ENCODE measurements around the gene WWOX.

Gene WWOX

DNA sequence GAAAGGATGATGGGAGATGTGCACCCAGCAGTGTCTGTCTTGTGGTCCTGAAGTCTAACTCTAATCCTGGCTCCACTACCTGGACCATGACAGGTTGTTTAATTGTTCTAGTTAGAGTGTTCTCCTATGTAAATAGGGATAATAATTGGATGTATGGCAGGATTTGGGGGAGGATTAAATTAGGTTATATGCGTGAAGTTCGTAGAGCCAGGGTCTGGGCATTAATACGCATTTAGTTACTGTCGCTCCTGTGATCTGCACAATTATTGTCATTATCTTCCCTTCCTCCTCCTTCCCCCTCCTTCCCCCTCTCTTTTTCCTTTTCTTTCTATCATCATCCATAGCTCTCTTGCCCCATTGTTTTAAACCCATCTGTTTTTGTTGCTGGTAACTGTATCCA, 210.3 kb downstream of the WWOX start:
- no peak for DNase-seq

DNA sequence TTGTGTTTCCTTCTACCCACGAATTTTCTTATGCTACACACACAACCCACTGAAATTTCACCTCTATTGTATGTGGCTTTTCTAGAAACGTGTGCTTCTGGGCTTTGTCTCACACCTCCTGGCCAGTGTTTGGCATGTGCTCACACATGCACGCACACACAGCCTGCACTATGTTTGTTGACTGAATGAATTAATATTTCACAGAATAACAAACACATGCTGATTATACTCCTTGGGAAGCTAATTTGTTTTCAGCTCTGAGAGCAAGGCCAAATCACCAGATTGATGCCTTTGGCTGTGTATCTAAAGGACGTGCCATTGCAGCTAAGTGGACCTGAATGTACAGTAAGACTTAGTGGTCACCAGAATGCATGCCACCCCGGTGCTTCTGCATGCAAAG, 210.7 kb downstream of the WWOX start:
- DNase-seq = no peak

DNA sequence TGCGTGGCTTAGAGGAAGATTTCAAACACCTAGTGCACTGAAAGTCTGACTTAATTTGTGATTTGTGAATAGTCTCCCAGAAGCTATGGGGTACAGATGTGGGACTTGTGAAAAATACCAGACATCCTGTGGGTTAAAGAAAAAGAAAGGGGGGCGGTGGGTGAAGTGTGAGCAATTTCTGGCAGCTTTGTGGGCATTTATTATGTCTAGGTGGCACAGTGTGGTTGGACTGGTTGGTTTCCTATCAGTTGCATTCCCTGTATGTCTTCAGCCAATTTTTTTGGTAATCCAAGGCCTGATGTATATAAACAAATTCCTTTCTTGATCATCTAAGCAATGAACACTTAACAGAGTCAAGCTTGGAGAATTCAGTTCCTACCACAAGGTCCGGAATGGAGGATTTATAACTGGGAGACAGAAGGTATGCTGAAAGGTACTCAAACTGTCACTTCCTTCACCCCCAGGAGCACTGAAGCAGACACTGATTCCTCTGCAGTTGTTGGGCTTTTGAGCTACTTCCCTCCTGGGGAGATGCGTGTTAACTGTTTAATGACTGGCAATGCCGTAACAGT, 211.6 kb downstream of the WWOX start:
- no peak for DNase-seq

DNA sequence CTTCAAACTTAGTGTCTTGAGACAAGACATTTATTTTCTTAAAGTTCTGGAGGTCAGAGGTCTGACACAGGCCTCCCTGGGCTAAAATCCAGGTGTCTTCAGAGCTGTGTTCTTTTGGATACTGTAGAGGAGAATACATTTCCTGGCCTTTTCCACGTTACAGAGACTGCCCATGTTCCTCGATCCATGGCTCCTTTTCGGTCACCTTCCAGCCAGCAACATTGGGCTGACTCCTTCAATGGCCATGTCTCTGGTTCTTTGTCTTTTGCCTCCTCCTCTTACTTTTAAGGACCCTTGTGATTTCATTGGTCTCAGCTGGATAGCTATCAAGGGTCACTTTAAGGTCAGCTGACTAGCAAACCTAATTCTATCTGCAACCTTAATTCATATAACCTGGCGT, 212.4 kb downstream of the WWOX start:
- DNase-seq = no peak

DNA sequence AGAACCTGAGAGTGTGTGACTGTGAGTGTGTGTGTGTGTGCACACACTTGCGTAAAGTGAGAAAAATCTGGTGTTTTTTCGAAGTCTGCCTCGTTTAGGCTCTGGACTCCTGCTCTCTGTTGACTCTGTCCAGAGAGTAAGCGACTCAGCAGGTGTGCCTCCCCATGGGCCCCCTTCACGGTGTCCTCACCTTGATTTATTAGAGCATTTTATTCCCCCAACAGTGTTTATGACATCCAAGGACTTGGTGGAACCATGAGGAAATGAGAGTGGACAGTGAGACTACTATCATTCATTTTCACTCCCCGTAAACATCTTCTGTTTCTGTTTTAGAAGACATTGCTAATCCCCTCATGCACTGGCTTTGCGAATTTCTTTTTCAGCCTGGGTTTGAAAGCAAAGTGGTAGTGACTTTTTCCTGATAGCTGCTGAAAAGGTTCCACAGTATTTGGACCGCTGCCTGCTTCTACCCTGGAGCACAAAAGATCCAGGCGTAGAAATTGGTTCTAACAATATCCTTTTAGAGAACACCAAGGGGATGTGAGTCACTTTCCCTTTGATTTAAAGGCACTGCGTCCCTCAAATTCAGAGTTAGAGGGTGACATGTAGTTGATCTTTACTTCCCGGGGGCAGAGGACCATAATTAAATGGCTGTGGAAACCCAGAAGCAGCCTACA, 218.2 kb downstream of the WWOX start:
- no peak for DNase-seq

DNA sequence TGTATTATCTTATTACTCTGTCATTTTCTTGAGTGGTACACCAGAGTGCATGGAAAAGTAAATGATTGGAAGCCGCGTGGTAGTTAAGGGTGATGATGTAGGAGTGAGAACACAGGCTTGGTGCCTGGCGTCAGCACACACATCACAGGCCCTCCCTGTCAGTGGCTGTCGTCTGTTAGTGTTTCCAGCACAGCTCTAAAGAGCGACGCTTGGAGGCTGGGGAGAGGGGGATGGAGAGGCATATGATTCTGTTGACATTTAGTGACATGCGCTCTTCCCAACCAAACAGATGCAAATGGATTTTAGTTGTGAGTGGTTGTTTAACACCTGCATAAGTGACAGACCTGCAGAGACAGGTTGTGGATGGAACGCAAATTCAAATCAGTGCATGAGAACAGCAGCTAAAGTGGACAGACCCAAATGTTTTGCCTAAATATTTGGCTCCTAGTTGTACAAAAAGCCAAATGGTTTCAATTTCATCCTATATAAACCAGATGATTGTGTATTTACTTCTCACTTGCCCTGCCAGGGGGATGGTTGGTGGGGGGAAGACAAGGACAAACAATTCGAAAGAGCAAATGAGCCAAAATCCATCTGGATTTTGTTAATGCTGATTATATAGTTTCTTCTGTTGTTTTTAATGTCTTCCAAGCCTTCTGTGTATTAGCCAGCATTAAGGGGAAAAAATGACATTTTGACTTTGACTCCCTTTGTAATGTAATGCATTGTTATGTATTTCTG, 222.3 kb downstream of the WWOX start:
- no peak for DNase-seq

DNA sequence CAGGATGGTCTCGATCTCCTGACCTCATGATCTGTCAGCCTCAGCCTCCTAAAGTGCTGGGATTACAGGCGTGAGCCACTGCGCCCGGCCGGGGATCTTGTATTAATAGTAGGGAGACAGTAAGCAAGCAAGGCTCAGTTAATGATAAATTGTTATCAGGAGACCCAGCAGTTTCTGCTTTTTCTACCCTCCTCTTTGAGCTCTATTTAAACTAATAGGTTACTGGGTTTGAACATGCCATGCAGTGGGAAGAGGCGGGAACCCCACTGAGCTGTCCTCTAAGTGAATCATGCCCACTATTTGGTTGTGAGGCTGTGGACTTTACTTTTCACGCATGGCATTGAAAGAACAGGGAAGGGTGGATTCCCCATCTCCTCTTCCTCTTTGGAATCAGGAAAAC, 223.9 kb downstream of the WWOX start:
- DNase-seq = no peak

DNA sequence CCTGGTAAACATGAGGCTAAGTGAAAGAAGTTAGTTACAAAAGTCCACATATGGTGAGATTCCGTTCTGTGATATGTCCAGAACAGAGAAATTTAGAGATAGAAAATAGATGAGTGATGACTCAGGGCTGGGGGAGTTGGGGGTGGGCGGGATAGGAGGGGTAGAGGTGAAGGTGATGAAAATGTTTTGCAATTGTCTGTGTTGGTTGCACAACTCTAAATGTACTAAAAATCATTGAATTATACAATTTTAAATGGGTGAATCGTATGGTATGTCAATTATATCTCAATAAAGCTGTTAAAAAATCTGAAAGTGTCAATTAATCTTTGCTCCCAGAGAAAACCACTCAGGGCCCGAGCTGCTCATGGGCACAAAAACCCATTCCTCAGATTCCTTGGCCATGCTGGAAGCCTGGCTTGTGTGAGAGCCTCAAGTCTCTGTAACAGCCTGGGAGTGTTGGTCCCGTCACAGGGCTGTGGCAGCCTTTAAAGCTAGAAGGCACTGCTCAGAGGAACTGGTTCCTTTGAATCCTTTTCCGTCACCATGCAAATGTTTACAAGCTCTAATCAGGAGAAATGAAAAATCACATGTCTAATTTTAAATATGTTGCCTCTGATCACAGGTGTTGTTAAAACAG, 225.3 kb downstream of the WWOX start:
- DNase-seq = no peak

DNA sequence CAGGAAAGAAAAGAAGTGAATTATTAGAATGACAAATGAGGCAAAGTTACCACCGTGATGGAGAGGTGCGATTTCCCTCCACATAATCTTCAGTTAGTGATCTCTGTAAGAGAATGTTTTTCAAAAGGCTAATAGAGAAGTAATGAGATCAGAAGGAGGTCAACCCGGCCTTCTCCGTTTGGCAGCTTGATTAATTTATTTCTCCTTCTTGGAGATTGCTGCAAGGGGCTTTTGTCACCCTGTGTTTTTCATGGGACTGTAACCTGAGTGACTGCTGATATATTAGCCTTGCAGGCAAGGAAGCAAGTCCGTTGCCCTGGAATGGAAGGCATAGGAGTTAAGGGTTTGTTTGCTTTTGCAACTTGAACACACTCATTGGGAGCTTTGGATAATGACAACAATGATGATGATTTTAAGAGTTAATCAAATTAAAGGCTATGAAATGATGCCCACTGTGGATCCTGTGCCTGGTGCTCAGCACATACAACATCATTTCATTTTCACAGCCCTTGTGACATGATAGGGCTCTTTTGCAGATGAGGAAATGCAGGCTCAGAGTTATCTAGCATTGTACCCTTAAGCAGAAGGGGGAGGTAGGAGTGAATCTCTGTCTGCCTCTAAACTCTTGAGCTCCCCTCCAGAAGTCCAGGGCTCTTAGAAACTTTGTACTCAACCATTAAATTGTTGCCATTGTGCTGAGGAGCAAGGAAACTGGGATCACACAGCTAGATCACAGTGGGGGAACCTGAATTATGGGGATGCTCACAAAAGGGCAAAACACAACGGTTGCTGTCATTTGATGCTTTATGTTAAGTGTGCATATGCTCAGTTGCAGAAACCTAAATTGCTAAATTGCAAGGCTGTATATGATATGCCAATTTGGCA, 226.3 kb downstream of the WWOX start:
- no peak for DNase-seq

DNA sequence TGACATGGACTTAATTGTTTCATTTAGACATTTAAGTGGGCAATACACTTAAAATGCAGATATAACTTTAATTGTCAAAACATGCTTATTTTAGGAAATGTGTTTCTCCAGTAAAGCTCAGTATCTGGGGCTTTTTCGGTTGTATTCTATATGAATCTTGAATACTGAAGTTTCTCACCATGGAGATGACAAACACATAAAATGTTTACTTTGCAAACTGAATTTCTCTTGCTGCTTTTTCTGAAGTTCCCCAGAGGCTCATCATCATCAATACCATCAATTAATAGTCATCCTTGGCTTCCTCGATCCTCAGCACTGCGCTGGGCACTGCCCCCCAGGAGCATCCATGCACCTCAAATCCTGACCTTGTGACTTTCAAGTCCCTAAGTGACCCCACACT, 227.3 kb downstream of the WWOX start:
- DNase-seq = no peak

DNA sequence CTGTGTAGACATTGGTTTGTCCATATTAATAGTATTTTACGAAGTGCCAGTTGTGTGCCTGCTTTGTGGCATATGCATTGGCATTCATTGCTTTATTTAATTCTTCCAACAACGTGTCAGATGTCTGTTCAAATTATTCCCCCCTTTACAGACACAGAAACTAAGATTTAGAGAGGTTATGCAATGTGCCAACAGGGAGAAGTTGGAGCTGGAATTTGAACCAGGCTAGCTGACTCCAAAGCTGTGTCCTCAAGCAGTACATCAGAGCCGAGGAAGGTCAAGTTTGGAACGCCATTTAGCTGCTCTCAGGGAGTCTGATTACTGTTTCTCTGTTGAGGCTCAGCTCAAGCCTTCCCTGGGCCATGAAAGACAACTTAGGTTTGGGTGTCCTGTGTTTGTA, 232.3 kb downstream of the WWOX start:
- no peak for DNase-seq

DNA sequence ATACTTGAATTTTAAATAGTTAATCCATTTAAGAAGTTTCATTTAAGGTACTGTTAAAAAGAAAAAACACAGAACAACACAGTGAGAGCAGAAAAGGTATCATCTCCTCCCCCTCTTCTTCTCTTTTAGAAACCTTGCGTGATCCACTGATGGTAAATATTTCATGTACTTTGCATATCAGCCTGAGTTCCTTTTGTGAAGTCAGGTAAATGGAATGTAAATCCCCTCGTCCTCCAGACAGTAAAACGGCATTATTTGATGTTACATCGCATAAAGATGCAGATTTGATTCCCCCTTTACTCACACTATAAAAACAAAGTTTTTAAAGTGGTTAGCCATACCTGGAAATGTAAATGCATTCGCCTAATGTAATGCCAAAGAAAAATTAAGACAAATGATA, 234.4 kb downstream of the WWOX start:
- DNase-seq = no peak

DNA sequence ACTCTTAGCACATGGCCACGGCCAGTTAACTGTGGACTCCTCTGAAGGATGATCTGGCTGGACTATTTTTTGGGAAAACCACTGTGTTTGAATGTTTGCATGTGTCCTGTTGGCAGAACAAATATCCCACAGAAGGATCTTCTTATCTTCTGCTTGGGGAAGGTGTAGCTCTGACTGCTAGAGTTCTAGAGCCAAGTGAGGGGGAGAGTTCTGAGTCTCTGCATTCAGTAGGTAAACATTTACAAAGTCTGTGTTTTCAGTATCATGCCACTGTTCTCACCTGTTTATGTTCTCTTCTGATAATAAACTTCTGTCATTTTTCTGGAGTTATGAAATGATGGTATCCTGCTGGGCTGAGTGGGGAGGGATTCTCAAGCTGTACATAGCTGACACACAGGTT, 241.1 kb downstream of the WWOX start:
- DNase-seq = no peak

DNA sequence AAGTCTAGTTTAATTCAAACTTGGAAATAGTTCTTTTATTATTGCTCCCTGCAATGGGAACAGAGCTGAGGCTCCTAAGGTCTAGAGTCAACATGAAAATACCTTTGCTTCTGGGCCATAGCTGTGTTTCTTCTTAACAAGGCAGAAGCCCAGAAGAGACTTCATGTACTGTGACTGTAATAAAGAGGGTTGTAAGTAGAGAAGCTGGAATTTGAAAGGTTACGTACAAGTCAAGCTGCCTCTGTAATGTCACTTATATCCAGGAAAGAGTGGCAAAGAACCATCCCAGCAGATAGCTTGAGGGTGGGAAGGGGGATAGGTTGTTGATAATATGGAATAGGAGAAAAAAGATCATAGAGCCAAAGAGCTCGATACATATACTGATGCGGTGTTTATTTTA, 248.6 kb downstream of the WWOX start:
- DNase-seq = no peak

DNA sequence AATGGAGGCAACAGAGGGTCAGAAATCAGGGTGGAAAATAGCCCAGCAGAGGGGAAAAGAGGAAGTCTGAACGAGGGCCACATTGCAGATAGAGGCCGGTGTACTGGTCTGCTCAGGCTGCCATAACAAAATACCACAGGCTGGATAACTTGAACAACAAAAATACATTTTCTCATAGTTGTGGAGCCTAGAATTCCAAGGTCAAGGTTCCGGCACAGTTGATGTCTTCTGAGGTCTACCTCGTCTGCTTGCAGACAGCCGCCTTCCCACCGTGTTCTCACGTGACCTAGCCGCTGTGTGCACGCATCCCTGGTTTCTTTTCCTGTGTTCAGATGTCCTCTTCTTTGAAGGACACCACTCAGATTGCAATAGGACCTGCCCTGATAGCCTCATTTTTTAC, 249.4 kb downstream of the WWOX start:
- DNase-seq = no peak

DNA sequence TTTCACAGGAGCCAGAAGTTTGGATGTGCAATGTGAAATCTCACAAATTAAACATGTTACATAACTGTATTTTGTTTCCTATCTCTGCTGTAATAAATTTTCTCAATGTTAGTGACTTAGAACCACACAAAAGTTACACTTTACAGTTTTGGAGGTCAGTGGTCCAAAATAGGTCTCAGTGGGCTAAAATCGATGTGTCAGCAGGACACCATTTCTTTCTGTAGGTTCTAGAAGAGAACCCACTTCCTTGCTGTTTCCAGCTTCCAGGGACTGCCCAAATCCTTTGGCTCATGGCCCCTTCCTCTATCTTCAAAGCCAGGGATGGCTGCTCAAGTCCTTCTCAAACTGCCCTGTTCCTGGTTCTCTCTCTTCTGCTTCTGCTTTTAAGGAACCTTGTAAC, 252.7 kb downstream of the WWOX start:
- DNase-seq = no peak

DNA sequence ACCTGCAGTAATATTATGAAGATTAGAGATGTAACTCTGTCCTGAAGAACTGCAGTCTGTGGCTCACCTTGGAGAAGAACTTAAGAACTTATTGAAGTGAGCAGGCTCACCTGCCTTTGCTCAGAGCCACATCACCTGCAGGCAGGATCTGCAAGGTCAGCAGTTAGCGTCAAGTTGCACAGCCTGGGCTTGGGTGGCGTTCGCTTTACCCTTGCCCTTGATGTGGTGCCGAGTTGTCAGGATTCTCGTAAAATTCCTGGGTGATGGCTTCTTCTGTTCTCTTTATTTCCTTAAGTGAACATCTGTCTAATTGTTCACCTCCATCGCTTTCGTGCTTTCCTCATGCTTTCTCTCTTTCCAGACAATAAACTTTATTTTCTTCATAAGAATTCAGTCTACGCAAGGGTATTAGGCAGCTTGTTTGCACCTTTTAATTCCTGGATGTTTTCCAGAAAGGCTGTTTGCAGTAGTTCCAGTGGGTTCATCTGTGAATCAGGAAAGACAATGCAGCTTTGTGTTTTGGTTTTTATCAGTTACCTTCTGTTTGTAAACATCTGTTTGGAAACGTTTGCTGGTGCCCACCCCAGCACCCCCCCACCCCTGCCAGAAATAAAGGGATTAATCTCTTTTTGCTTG, 254.3 kb downstream of the WWOX start:
- no peak for DNase-seq

DNA sequence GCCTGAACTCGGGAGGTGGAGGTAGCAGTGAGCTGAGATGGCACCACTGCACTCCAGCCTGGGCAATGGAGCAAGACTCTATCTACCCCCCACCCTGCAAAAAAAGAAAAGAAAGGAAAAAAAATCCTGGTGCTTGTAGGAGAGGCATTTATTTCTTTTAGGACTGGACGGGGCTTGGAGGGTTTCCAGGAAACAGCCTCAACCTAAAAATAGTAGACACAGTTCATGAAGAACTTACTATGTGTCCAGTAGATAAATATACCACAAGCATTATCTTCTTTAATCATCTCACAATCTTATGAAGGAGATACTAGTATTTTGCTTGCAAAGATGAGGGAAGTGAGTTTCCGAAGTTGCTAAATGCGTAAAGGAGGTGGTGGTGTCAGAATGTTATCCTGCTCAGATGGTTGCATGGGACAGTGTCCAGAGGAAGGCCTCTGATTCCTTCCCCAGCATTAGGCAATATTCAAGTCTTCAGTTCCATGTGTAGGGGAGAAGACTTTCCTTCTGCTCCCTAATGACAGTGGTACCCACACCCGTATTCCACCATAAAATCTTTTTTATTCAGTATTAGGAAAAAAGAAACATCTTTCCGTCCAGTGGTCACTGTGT, 263.2 kb downstream of the WWOX start:
- no peak for DNase-seq

DNA sequence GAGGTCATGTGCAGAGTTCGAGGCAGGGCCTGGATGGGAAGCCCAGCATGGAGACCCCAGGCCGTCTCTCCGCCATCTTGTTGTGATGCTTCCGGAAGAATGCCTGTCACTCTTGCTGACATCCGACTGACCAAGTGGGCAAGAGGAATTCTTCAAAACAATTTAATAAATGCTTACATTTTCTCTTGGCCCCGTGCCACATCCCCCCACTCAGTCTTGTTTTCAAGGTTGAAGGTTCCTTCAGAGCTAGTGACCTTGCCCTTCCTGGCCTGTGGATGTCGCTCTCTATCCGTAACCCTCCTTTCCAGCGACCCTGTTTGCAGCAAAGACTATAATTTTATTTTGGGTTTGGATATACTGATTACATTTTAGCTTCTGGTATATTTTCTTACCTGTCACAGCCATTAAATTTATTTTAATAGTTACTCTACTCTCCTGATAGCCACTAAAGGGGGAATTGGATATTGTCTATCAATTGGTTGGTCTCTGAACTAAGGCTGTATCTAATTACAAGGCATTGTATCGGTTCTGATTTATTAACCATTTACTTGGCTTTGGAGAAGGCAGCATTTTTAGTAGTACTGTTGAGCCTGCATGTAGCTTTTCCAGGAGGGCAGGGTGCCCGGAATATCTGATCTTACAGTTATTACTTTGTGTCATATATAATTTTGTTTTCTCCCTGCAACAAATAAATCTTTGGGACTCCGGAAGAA, 264.5 kb downstream of the WWOX start:
- DNase-seq = no peak

DNA sequence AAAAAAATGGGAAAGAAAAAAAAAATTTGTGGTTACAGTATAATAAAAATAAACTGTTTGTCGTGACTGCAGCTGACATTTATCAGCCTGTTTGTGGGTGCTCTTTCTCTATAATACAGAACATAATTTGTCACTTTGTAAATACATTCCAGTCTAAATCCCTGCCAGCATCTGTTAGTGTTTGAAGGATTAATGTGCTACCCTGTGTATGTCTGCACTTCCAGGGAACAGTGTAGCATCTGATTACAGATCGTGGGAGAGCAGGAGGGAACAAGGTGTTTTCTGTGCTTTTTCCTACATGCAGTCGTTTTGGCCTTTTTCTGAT, 265.1 kb downstream of the WWOX start:
- no peak for DNase-seq

DNA sequence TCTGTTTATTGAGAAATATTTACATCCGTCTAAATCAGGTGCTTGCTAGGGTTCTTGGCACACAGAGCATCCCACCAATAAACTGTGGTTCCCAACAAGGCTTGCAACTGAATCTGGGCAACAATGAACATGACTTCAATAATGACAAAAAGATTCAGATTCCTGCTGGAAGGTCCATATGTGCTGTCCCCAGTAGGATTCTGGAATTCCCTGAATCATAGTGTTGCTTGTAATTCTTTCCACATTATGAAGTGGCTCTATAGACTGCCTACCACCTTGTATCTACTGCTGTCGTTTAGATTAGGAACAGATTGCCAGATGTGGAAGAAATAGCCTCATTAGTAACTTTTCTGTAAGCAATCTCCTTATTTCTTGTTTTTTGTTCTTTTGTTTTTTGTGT, 265.9 kb downstream of the WWOX start:
- no peak for DNase-seq
